ENCODE data around the gene TASL.

DNA sequence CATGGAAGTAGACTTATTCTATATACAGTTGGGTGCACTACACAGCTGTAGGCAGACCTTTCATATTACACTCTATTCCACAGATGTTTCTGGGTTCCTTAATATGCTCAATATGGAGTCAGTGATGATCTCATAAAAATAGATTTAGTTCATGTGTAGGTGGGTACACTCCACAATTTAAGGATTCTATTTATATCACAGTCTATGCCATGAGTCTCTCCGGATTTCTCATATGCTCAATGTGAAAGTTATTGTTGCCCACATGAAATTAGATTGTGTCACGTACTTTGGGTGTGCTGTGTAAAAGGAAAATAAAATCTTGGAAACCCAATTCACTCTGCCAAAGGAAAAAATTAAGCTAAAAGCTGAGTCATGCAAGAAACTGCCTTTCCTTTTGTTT is 32.5 kb upstream of the TASL start:
- TF ChIP-seq EHMT2 (IDR thresholded peaks at IDR 0.05; ENCODE audit: low read depth): no peak
- TF ChIP-seq, protein P1, sequence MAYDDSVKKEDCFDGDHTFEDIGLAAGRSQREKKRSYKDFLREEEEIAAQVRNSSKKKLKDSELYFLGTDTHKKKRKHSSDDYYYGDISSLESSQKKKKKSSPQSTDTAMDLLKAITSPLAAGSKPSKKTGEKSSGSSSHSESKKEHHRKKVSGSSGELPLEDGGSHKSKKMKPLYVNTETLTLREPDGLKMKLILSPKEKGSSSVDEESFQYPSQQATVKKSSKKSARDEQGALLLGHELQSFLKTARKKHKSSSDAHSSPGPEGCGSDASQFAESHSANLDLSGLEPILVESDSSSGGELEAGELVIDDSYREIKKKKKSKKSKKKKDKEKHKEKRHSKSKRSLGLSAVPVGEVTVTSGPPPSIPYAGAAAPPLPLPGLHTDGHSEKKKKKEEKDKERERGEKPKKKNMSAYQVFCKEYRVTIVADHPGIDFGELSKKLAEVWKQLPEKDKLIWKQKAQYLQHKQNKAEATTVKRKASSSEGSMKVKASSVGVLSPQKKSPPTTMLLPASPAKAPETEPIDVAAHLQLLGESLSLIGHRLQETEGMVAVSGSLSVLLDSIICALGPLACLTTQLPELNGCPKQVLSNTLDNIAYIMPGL (CRISPR knock-in tag; IDR thresholded peaks at IDR 0.05; ENCODE audit: borderline replicate concordance): no peak

Data from A549 (cell line).